ENCODE measurements around the gene MAPK11.

MAPK11 gene

DNA sequence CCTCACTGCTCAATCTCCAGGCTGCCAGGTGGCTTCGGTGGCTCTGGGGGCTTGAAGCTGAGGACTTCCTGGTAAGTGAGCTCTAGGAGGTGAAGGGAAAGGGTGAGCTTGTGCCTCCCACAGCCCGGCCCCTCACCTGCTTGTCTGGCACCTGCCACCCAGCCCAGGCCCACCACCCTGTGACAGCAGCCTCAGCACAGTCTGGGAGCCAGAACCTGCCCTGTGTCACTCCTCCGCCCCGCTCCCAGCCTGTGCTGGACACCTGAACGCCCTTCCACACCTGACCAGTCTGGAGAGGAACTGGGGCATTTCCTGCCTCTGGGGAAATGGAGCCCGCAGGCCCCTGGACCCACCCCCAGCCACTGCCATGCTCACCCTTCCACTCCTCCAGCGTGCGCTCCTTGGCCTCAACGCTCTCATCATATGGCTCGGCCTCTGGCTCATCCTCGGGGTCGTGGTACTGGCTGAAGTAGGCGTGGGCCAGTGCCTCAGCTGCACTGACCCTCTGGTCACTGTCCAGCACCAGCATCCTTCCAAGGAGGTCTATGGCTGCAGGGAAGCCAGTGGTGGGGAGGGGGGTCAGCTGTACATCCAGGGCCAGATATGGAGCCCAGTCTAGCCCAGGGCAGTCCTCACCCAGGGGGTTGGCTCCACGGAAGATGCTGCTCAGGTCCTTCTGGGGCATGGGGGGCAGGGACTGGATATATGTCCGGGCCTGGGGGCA lies 5.1 kb downstream of the MAPK11 start:
- TF ChIP-seq, protein P1, sequence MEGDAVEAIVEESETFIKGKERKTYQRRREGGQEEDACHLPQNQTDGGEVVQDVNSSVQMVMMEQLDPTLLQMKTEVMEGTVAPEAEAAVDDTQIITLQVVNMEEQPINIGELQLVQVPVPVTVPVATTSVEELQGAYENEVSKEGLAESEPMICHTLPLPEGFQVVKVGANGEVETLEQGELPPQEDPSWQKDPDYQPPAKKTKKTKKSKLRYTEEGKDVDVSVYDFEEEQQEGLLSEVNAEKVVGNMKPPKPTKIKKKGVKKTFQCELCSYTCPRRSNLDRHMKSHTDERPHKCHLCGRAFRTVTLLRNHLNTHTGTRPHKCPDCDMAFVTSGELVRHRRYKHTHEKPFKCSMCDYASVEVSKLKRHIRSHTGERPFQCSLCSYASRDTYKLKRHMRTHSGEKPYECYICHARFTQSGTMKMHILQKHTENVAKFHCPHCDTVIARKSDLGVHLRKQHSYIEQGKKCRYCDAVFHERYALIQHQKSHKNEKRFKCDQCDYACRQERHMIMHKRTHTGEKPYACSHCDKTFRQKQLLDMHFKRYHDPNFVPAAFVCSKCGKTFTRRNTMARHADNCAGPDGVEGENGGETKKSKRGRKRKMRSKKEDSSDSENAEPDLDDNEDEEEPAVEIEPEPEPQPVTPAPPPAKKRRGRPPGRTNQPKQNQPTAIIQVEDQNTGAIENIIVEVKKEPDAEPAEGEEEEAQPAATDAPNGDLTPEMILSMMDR (IDR thresholded peaks at IDR 0.05; ENCODE audit: low read length, missing control alignments): no peak
- H3K4me3 ChIP-seq (replicated peaks; ENCODE audit: low read depth, low read length): no peak overlapping the region
- DNase-seq (ENCODE audit: low read depth): no peak

DNA sequence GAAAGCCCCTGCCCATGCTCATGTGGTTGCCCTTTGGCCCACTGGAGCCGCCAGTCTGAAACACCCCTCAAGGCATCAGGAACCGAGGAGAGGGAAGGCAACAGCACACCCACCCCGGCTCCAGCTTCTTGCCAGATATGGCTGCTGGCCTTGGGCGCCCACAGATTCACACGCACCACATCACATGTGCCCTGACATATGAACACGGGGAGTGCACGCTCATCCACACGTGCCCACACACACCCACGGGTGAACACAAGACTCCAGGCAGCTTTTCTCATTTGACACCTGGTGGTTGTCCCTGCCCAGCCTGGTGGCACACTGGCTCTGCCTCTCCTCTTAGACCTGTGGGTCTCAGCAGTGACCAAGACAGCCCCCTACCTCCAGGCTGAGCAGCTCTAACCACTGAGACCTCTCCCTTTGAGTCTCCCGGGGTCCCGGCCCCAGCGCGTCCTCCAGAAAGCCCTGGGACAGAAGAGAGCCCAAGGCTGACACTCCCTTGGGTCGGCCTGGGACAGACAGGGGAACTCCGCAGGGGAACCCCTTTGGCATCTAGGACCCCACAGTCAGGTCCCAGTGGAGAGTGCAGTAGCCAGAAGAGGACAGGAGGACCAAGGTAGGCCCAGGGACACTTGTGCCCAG lies 6.0 kb downstream of the MAPK11 start:
- TF ChIP-seq, protein P1 (IDR thresholded peaks at IDR 0.05; ENCODE audit: low read length, missing control alignments): no peak
- DNase-seq (ENCODE audit: low read depth): no peak

DNA sequence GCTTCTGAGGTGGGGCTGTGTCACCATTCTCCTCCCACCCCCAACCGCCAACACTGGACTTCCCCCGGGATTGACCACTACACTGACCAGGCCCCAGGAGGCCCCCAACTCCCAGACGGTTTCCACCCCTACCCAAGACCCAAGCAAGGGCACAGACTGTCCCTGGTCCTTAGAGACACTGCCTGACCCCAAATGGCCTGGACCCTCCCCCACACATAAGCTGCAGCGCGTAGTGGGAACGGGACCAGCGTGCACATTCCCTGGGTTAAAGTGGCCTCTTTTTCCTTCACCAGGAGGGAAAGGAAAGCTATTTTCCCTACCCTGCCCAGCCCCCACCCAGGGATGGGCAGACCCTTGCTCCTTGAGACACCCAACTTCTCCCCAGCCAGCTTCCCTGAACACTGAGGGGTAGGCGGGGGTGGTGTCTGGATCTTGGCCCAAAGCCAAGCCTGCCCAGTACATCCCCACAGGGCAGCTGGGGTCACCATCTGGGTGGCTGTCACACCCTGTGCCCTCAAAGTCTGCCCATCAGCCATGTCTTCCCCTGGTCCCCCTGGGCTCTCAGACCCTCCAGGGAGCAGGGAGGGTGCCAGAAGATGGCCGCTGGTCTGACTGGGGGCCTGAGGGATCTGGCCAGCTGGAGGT lies 7.1 kb downstream of the MAPK11 start:
- no peak for DNase-seq (ENCODE audit: low read depth)
- no peak overlapping the region for H3K4me3 ChIP-seq (replicated peaks; ENCODE audit: low read depth, low read length)
- TF ChIP-seq, protein P1 (IDR thresholded peaks at IDR 0.05; ENCODE audit: low read length, missing control alignments): no peak

More for the DNA sequence above, 6.0 kb downstream of the MAPK11 start:
- no peak overlapping the region for H3K4me3 ChIP-seq (replicated peaks; ENCODE audit: low read depth, low read length)

DNA sequence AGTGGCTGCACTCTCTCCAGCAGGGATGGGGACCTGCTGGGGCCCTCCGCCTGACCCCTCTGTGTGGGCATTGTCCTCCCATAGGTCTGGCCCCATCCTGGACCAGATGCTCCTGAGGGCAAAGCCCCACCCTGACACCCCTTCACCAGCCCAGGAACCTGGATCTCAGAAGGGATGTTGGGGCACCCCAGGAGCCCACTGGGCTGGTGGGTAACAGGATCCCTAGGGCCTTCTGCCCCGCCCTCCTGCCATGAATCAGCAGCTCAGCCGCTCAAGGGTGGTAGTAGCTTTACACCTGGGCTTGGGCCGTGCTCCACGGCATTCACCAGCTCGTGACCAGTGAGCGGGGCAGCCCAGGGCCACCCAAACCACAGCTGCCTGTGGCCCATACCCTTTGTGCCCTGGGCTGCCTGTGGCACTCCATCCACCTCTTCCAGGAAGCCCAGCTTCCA lies 7.7 kb downstream of the MAPK11 start:
- TF ChIP-seq, protein P1 (IDR thresholded peaks at IDR 0.05; ENCODE audit: low read length, missing control alignments): no peak
- no peak overlapping the region for H3K4me3 ChIP-seq (replicated peaks; ENCODE audit: low read depth, low read length)
- no peak for DNase-seq (ENCODE audit: low read depth)

DNA sequence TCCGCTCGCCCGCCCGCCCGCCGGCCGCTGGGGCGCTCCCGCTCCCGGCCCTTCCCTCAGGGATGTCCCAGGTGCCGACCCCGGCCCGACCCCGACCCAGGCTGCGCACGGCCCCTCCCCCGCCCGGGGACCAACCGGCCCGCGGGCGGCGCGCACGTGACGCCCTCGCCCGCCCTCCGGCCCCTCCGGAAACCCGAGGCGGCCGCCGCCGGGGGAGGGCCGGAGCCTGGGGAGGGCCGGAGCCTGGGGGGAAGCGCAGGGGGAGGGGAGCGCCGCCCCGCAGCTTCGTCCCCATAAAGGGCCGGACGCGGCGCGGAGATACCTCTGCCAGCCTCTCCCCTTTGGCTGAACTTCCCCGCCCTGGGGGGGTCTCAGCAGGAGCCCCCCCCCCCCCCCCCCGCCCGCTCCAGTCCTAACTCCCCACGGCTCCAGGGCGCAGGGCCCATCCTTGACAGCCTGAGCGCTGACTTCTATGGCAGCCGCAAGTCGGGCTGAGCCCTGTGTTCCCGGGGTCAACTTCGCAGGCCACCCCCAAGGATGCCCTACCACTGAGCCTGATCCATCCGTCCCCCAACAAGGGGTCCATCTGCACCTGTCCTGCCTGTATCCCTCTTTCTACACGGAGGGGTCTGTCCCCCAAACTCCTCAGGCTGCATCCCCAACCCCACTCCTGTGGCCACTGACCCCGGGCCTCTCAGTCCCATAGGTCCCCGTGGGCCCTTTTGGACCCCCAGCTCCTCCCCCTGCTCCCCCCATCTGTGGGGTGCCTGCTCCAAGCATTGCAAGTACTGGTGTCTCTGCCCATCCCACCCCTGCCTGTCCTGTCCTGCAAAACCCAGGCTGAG lies 8.3 kb downstream of the MAPK11 start, which contains the start of gene MAPK12:
TSS of gene MAPK12 (minus strand) at position 69 of the 845 bp plus-strand sequence. CDS start 174 bp downstream, outside the sequence.
- TF ChIP-seq, protein P1 (IDR thresholded peaks at IDR 0.05; ENCODE audit: low read length, missing control alignments): no peak
- peak; percentile 28 for DNase-seq (ENCODE audit: low read depth)

More for the DNA sequence above, 8.3 kb downstream of the MAPK11 start, which contains the start of gene MAPK12:
- H3K4me3 ChIP-seq (replicated peaks; ENCODE audit: low read depth, low read length): peak within 1 kb of the TSS; percentile 68

All from fibroblast of pulmonary artery (primary cell).